Activated CD8-positive, alpha-beta memory T cell treated with anti-CD3 and anti-CD28 coated beads, Interleukin-2, amount 10 ng/mL, durations not matched to agents 7 days and 5 days (primary cell): ENCODE results near the gene IQCM. TPM values are rescaled to one million over a fixed set of nuclear protein-coding genes. Genes with fewer than 3 reads are reported as not detected.
"Not testable (repeated sequence)": the region's sequence is repeated elsewhere in the genome, so short reads cannot be mapped to it uniquely, and the experiment has no call there.

Experiments
- ATAC-seq: fragments of 150-1000 bp; cut with Tn5 transposase; one replicate; pipeline ENCODE4 v1.10.0; 2021; ENCODE audit warnings: moderate library complexity
- CTCF ChIA-PET: fragments of 350-600 bp; sonication (Branson Sonifier 250); formaldehyde crosslinking; loops from one replicate; lab custom pipeline; 2021; ENCODE audit warnings: antibody characterized with exemption; lab: Charles Lee
- DNase-seq: peaks from one replicate; pipeline ENCODE4 v3.0.0-alpha.2; 2020
- H3K27ac Mint-ChIP-seq: one replicate; pipeline ENCODE4 v1.8.0; 2021; ENCODE audit warnings: mild to moderate bottlenecking, mixed read lengths
- H3K27me3 Mint-ChIP-seq: one replicate; pipeline ENCODE4 v1.8.0; 2021; ENCODE audit warnings: mixed read lengths
- H3K36me3 Mint-ChIP-seq: one replicate; pipeline ENCODE4 v1.8.0; 2021; ENCODE audit warnings: mild to moderate bottlenecking, mixed read lengths
- H3K4me1 Mint-ChIP-seq: one replicate; pipeline ENCODE4 v1.8.0; 2021; ENCODE audit warnings: mixed read lengths
- H3K4me3 Mint-ChIP-seq: one replicate; pipeline ENCODE4 v1.8.0; 2021; ENCODE audit warnings: mild to moderate bottlenecking, moderate library complexity, mixed read lengths
- H3K9me3 Mint-ChIP-seq: one replicate; pipeline ENCODE4 v1.8.0; 2022; ENCODE audit warnings: low read depth, mixed read lengths
- total RNA-seq, 2 experiments: library from RNA; stranded (reverse); gene quantifications; one replicate each; pipeline ENCODE4 v1.2.3, GENCODE V29; 2021

Gene IQCM
- total RNA-seq, 2 experiments from 2014 or later: not detected

- H3K4me3 Mint-ChIP-seq: no peak overlapping the region
- CTCF ChIA-PET: no interaction called here
- DNase-seq (no peak), ATAC-seq (no peak)
- H3K4me1 Mint-ChIP-seq: no peaks in the 10 kb centered on the region
- no peaks in the 10 kb centered on the region for H3K36me3 Mint-ChIP-seq
- no peaks in the 10 kb centered on the region for H3K27me3 Mint-ChIP-seq
- no peak overlapping the region for H3K27ac Mint-ChIP-seq
- H3K9me3 Mint-ChIP-seq: peaks cover 2% of the 10 kb centered on the region
These were observed 317.4 kb downstream of the IQCM start for GRCh38 chr4:149498246-149498645.

- CTCF ChIA-PET: no interaction called here
- DNase-seq: no peak
- H3K9me3 Mint-ChIP-seq: peaks cover 2% of the 10 kb centered on the region
- H3K27me3 Mint-ChIP-seq: no peaks in the 10 kb centered on the region
- no peak for ATAC-seq
- no peak overlapping the region for H3K27ac Mint-ChIP-seq
- H3K4me3 Mint-ChIP-seq: no peak overlapping the region
- no peaks in the 10 kb centered on the region for H3K36me3 Mint-ChIP-seq
- no peaks in the 10 kb centered on the region for H3K4me1 Mint-ChIP-seq
These were observed 322.2 kb downstream of the IQCM start for GRCh38 chr4:149493492-149493891.

- no peaks in the 10 kb centered on the region for H3K4me1 Mint-ChIP-seq
- H3K9me3 Mint-ChIP-seq: peaks cover 2% of the 10 kb centered on the region
- H3K27ac Mint-ChIP-seq: no peak overlapping the region
- H3K36me3 Mint-ChIP-seq: no peaks in the 10 kb centered on the region
- ATAC-seq (no peak), DNase-seq (no peak)
- no peak overlapping the region for H3K4me3 Mint-ChIP-seq
- no peaks in the 10 kb centered on the region for H3K27me3 Mint-ChIP-seq
- CTCF ChIA-PET: no interaction called here
These were observed 326.3 kb downstream of the IQCM start for GRCh38 chr4:149489321-149489720.

GRCh38 chr4:149486861-149487260 lies 328.8 kb downstream of the IQCM start:
- peaks cover 2% of the 10 kb centered on the region for H3K9me3 Mint-ChIP-seq

GRCh38 chr4:149468669-149469068 lies 347.0 kb downstream of the IQCM start:
- H3K4me3 Mint-ChIP-seq, H3K9me3 Mint-ChIP-seq, H3K27me3 Mint-ChIP-seq, CTCF ChIA-PET, DNase-seq, H3K36me3 Mint-ChIP-seq, H3K27ac Mint-ChIP-seq, H3K4me1 Mint-ChIP-seq, ATAC-seq: not testable (repeated sequence)

More at GRCh38 chr4:149486861-149487260, 328.8 kb downstream of the IQCM start:
- Mint-ChIP-seq H3K27me3 (no peaks in the 10 kb centered on the region), H3K4me1 (no peaks in the 10 kb centered on the region), H3K4me3 (no peak overlapping the region), H3K27ac (no peak overlapping the region), H3K36me3 (no peaks in the 10 kb centered on the region)
- DNase-seq (no peak), ATAC-seq (no peak)
- CTCF ChIA-PET: no interaction called here

- Mint-ChIP-seq H3K27ac (no peak overlapping the region), H3K36me3 (no peaks in the 10 kb centered on the region), H3K27me3 (no peaks in the 10 kb centered on the region), H3K9me3 (no peaks in the 10 kb centered on the region), H3K4me1 (no peaks in the 10 kb centered on the region), H3K4me3 (no peak overlapping the region)
- ATAC-seq (no peak), DNase-seq (no peak)
- CTCF ChIA-PET: no interaction called here
These were observed 349.2 kb downstream of the IQCM start for GRCh38 chr4:149466446-149466845.

- H3K9me3 Mint-ChIP-seq: no peaks in the 10 kb centered on the region
- CTCF ChIA-PET: no interaction called here
These were observed 349.7 kb downstream of the IQCM start for GRCh38 chr4:149465955-149466354.

GRCh38 chr4:149443537-149443936 lies 372.1 kb downstream of the IQCM start:
- CTCF ChIA-PET: no interaction called here
- no peaks in the 10 kb centered on the region for H3K4me1 Mint-ChIP-seq
- H3K9me3 Mint-ChIP-seq: no peaks in the 10 kb centered on the region
- no peak overlapping the region for H3K4me3 Mint-ChIP-seq
- no peaks in the 10 kb centered on the region for H3K27me3 Mint-ChIP-seq
- H3K36me3 Mint-ChIP-seq: no peaks in the 10 kb centered on the region
- DNase-seq (no peak), ATAC-seq (no peak)
- no peak overlapping the region for H3K27ac Mint-ChIP-seq

More at GRCh38 chr4:149465955-149466354, 349.7 kb downstream of the IQCM start:
- DNase-seq: no peak
- Mint-ChIP-seq H3K36me3 (no peaks in the 10 kb centered on the region), H3K27ac (no peak overlapping the region), H3K4me3 (no peak overlapping the region), H3K27me3 (no peaks in the 10 kb centered on the region), H3K4me1 (no peaks in the 10 kb centered on the region)
- ATAC-seq: no peak

GRCh38 chr4:149441338-149441737 lies 374.3 kb downstream of the IQCM start:
- DNase-seq (no peak), ATAC-seq (no peak)
- Mint-ChIP-seq H3K4me3 (no peak overlapping the region), H3K27me3 (no peaks in the 10 kb centered on the region), H3K9me3 (no peaks in the 10 kb centered on the region), H3K36me3 (no peaks in the 10 kb centered on the region), H3K27ac (no peak overlapping the region), H3K4me1 (no peaks in the 10 kb centered on the region)
- CTCF ChIA-PET: no interaction called here

GRCh38 chr4:149426461-149426860 lies 389.2 kb downstream of the IQCM start:
- H3K36me3 Mint-ChIP-seq: no peaks in the 10 kb centered on the region

GRCh38 chr4:149409555-149409962 lies 406.1 kb downstream of the IQCM start:
- CTCF ChIA-PET: no interaction called here
- Mint-ChIP-seq H3K36me3 (no peaks in the 10 kb centered on the region), H3K4me1 (no peaks in the 10 kb centered on the region), H3K27ac (no peak overlapping the region), H3K4me3 (no peak overlapping the region), H3K9me3 (peaks cover 5% of the 10 kb centered on the region), H3K27me3 (no peaks in the 10 kb centered on the region)
- ATAC-seq (no peak), DNase-seq (no peak)

More at GRCh38 chr4:149426461-149426860, 389.2 kb downstream of the IQCM start:
- ATAC-seq: no peak
- no peaks in the 10 kb centered on the region for H3K9me3 Mint-ChIP-seq
- CTCF ChIA-PET: no interaction called here
- H3K27me3 Mint-ChIP-seq: no peaks in the 10 kb centered on the region
- H3K27ac Mint-ChIP-seq: no peak overlapping the region
- no peak overlapping the region for H3K4me3 Mint-ChIP-seq
- no peaks in the 10 kb centered on the region for H3K4me1 Mint-ChIP-seq
- DNase-seq: no peak

- no peaks in the 10 kb centered on the region for H3K36me3 Mint-ChIP-seq
- peaks cover 5% of the 10 kb centered on the region for H3K9me3 Mint-ChIP-seq
- H3K27me3 Mint-ChIP-seq: no peaks in the 10 kb centered on the region
- H3K4me1 Mint-ChIP-seq: no peaks in the 10 kb centered on the region
- CTCF ChIA-PET: no interaction called here
- DNase-seq (no peak), ATAC-seq (no peak)
- H3K27ac Mint-ChIP-seq: no peak overlapping the region
- no peak overlapping the region for H3K4me3 Mint-ChIP-seq
These were observed 406.5 kb downstream of the IQCM start for GRCh38 chr4:149409146-149409545.

- no peak overlapping the region for H3K27ac Mint-ChIP-seq
- H3K4me3 Mint-ChIP-seq: no peak overlapping the region
- no peaks in the 10 kb centered on the region for H3K27me3 Mint-ChIP-seq
- no peaks in the 10 kb centered on the region for H3K4me1 Mint-ChIP-seq
- CTCF ChIA-PET: no interaction called here
- H3K36me3 Mint-ChIP-seq: no peaks in the 10 kb centered on the region
- DNase-seq (no peak), ATAC-seq (no peak)
- H3K9me3 Mint-ChIP-seq: peaks cover 6% of the 10 kb centered on the region
These were observed 411.5 kb downstream of the IQCM start for GRCh38 chr4:149404143-149404542.

- H3K36me3 Mint-ChIP-seq: no peaks in the 10 kb centered on the region
These were observed 412.6 kb downstream of the IQCM start for GRCh38 chr4:149403081-149403480.

GRCh38 chr4:149398993-149399392 lies 416.6 kb downstream of the IQCM start:
- no peak overlapping the region for H3K4me3 Mint-ChIP-seq
- DNase-seq (no peak), ATAC-seq (no peak)
- no peaks in the 10 kb centered on the region for H3K36me3 Mint-ChIP-seq
- CTCF ChIA-PET: no interaction called here
- H3K27ac Mint-ChIP-seq: no peak overlapping the region
- H3K9me3 Mint-ChIP-seq: peaks cover 2% of the 10 kb centered on the region
- no peaks in the 10 kb centered on the region for H3K27me3 Mint-ChIP-seq
- H3K4me1 Mint-ChIP-seq: no peaks in the 10 kb centered on the region

More at GRCh38 chr4:149403081-149403480, 412.6 kb downstream of the IQCM start:
- Mint-ChIP-seq H3K27me3 (no peaks in the 10 kb centered on the region), H3K9me3 (peaks cover 6% of the 10 kb centered on the region), H3K4me3 (no peak overlapping the region), H3K27ac (no peak overlapping the region), H3K4me1 (no peaks in the 10 kb centered on the region)
- ATAC-seq (no peak), DNase-seq (no peak)
- CTCF ChIA-PET: no interaction called here
